NK-92 (cell line): Measurements from ENCODE around the gene UBXN1.

Experiments
- DNase-seq: peaks from one replicate; lab custom pipeline; 2025; ENCODE audit not compliant: unreplicated experiment; lab: John Stamatoyannopoulos, UW

Gene UBXN1

GRCh38 chr11:62646825-62647608 lies 31.9 kb downstream of the UBXN1 start:
- DNase-seq: no peak

- peak; percentile 88 for DNase-seq
Measured at GRCh38 chr11:62645946-62646824, 32.7 kb downstream of the UBXN1 start, which contains the start of gene GANAB. Gene GANAB (minus strand): TSS chr11:62646613. CDS start chr11:62646599, 14 bp downstream.

GRCh38 chr11:62645671-62645945 lies 33.3 kb downstream of the UBXN1 start:
- DNase-seq: no peak

- DNase-seq: no peak
Measured at GRCh38 chr11:62644220-62644619, 34.7 kb downstream of the UBXN1 start.

- DNase-seq: no peak
Measured at GRCh38 chr11:62632492-62632891, 46.4 kb downstream of the UBXN1 start.

GRCh38 chr11:62627713-62628112 lies 51.2 kb downstream of the UBXN1 start:
- no peak for DNase-seq
